ENCODE results near the gene GTPBP2. TPM values are rescaled to one million over a fixed set of nuclear protein-coding genes. Genes with fewer than 3 reads are reported as not detected.

GTPBP2 gene
- total and polyA plus RNA-seq, 10 of the 15 experiments (the other 5 are each of a cell fraction or from before 2014, with no cell fraction given): 5.9 to 63.4 (median 39.8) TPM

DNA sequence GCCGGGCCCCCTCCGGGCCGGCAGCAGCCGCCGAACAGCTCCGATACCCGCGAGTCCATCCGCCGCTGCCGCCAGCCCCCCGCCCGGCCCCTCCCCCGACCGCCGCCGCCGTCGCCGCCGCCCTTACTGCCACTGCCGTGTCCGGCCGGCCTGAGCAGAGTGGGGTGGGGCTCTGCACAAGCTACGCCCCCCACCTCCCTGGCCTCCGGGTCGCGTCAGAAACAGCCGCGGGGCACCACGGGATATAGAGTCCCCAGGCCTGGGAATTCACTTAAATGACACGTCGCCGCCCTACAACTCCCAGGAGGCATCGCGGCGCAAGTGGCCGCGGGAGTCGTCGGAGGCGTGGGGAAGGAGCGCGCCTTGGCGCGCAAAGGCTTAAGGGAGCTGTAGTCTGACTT, at the start of gene GTPBP2 (continued):
- TF ChIP-seq ELK1 (IDR thresholded peaks at IDR 0.05; ENCODE audit: low read depth, low read length) (0 out of 2 replicates have a peak, but pooled peaks have one; percentile 38), FOXK2 (IDR thresholded peaks at IDR 0.05) (no peak), ZNF274 (IDR thresholded peaks at IDR 0.05; ENCODE audit: insufficient read depth, insufficient read length) (no peak), BCL11A (IDR thresholded peaks at IDR 0.05; ENCODE audit: low read depth, low read length) (no peak), CREB1 (IDR thresholded peaks at IDR 0.05; ENCODE audit: low read depth) (peak; percentile 97), NR2F1 (conservative IDR thresholded peaks at IDR 0.05) (no peak), CREM (IDR thresholded peaks at IDR 0.05; ENCODE audit: low read depth) (peak; percentile 98), TARDBP (IDR thresholded peaks at IDR 0.05; ENCODE audit: borderline replicate concordance) (peak; percentile 91; the same call in 1 of the 2 replicates), YY1 (IDR thresholded peaks at IDR 0.05; ENCODE audit: low read depth, low read length) (peak; percentile 51; the same call in 1 of the 2 replicates), DPF2 (IDR thresholded peaks at IDR 0.05) (no peak), CBFB (IDR thresholded peaks at IDR 0.05; ENCODE audit: low read depth) (no peak; the same call in 1 of the 2 replicates), MXI1 (IDR thresholded peaks at IDR 0.05; ENCODE audit: low read depth, low read length) (0 out of 2 replicates have a peak, but pooled peaks have one; percentile 8), NR2C1 (IDR thresholded peaks at IDR 0.05) (peak; percentile 94), FOS (IDR thresholded peaks at IDR 0.05; ENCODE audit: borderline replicate concordance, extremely low read depth, insufficient read length) (no peak), BCL3 (IDR thresholded peaks at IDR 0.05; ENCODE audit: borderline replicate concordance, insufficient read depth, low read depth, low read length, poor library complexity, severe bottlenecking) (no peak), USF1 (IDR thresholded peaks at IDR 0.05; ENCODE audit: borderline replicate concordance, extremely low read length, insufficient read depth, low read depth, low read length) (no peak), HCFC1 (IDR thresholded peaks at IDR 0.05; ENCODE audit: low read length) (peak; percentile 98), STAT3 (IDR thresholded peaks at IDR 0.05; ENCODE audit: low read depth, low read length) (no peak), SP1 (IDR thresholded peaks at IDR 0.05; ENCODE audit: low read depth, low read length) (peak; percentile 68)
- TF ChIP-seq, protein P1, sequence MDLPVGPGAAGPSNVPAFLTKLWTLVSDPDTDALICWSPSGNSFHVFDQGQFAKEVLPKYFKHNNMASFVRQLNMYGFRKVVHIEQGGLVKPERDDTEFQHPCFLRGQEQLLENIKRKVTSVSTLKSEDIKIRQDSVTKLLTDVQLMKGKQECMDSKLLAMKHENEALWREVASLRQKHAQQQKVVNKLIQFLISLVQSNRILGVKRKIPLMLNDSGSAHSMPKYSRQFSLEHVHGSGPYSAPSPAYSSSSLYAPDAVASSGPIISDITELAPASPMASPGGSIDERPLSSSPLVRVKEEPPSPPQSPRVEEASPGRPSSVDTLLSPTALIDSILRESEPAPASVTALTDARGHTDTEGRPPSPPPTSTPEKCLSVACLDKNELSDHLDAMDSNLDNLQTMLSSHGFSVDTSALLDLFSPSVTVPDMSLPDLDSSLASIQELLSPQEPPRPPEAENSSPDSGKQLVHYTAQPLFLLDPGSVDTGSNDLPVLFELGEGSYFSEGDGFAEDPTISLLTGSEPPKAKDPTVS (IDR thresholded peaks at IDR 0.05; ENCODE audit: low read depth, low read length): no peak
- TF ChIP-seq, protein P2, sequence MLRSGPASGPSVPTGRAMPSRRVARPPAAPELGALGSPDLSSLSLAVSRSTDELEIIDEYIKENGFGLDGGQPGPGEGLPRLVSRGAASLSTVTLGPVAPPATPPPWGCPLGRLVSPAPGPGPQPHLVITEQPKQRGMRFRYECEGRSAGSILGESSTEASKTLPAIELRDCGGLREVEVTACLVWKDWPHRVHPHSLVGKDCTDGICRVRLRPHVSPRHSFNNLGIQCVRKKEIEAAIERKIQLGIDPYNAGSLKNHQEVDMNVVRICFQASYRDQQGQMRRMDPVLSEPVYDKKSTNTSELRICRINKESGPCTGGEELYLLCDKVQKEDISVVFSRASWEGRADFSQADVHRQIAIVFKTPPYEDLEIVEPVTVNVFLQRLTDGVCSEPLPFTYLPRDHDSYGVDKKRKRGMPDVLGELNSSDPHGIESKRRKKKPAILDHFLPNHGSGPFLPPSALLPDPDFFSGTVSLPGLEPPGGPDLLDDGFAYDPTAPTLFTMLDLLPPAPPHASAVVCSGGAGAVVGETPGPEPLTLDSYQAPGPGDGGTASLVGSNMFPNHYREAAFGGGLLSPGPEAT (IDR thresholded peaks at IDR 0.05; ENCODE audit: low read depth): no peak
- TF ChIP-seq, protein P3, sequence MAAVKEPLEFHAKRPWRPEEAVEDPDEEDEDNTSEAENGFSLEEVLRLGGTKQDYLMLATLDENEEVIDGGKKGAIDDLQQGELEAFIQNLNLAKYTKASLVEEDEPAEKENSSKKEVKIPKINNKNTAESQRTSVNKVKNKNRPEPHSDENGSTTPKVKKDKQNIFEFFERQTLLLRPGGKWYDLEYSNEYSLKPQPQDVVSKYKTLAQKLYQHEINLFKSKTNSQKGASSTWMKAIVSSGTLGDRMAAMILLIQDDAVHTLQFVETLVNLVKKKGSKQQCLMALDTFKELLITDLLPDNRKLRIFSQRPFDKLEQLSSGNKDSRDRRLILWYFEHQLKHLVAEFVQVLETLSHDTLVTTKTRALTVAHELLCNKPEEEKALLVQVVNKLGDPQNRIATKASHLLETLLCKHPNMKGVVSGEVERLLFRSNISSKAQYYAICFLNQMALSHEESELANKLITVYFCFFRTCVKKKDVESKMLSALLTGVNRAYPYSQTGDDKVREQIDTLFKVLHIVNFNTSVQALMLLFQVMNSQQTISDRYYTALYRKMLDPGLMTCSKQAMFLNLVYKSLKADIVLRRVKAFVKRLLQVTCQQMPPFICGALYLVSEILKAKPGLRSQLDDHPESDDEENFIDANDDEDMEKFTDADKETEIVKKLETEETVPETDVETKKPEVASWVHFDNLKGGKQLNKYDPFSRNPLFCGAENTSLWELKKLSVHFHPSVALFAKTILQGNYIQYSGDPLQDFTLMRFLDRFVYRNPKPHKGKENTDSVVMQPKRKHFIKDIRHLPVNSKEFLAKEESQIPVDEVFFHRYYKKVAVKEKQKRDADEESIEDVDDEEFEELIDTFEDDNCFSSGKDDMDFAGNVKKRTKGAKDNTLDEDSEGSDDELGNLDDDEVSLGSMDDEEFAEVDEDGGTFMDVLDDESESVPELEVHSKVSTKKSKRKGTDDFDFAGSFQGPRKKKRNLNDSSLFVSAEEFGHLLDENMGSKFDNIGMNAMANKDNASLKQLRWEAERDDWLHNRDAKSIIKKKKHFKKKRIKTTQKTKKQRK (IDR thresholded peaks at IDR 0.05; ENCODE audit: low read depth, low read length): no peak

All from GM12878 (cell line).